ENCODE measurements around the gene ZNF580.

DNA sequence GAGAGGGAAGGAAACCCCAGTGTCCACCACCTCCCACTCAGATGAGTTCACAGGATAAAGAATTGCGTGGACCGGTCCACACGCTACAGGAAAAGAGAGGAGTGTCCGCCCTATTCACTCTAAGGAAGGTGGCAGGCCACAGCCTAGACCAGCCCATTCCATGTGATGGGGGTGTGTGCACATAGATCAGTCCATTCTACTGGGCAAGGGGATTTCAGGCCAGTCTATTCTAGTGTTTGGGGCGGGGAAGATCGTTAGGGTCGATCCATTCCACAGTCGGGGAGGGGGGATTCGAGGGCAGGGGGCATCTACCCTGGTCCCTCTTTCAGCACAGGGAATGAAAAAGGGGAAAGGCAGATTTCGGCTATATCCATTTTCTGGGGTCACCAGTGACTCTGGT is 49.2 kb upstream of the ZNF580 start:
- TF ChIP-seq POLR2A (IDR thresholded peaks at IDR 0.05; ENCODE audit: low read length), result no peak
- TF ChIP-seq GATA1 (IDR thresholded peaks at IDR 0.05; ENCODE audit: low read depth, low read length), result no peak
